IPS-NIHi11 (cell line): ENCODE data around the gene ATP5ME.
A peak's percentile ranks its signal among the peaks of the same experiment; 100 is the strongest.
"Not testable (repeated sequence)": the region's sequence is repeated elsewhere in the genome, so short reads cannot be mapped to it uniquely, and the experiment has no call there.

Experiments used
- DNase-seq: peaks from one replicate; pipeline ENCODE4 v3.0.0; 2012; ENCODE audit warnings: mixed read lengths, low spot score

ATP5ME gene

DNA sequence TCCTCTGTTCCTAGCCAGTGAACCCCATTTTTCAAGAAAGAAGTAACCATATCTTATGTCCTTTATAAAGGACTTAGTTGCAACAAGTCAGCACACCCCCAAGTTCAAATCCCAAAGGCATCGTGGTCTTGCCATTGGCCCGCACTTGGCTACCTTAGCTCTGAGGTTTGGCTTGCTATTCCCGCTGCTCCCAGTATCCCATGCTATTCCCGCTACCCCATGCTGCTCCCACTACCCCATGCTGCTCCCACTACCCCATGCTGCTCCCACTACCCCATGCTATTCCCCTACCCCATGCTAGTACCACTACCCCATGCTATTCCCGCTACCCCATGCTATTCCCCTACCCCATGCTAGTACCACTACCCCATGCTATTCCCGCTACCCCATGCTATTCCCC is 5.9 kb downstream of the ATP5ME start:
- DNase-seq: not testable (repeated sequence)

- no peak for DNase-seq
Observed at GRCh38 chr4:667545-667925, 6.5 kb downstream of the ATP5ME start.

- no peak for DNase-seq
Observed at GRCh38 chr4:666822-667544, 7.1 kb downstream of the ATP5ME start.

DNA sequence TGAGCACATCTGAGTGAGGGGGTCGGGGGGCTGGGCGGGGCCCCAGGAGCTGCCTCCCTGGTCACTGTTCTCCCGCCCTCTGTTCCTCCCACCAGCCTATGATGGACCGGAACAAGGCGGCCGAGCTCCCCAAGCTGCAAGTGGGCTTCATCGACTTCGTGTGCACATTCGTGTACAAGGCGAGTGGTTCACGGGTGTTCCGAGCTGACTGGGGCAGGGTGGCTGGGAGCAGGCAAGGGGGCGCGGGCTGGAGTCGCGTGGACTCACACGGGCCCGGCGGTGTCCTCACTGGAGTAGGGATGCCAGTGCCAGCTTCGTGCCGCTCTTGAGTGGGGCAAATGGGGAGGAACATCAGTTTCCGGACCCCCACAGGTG is 7.7 kb downstream of the ATP5ME start:
- no peak for DNase-seq

- no peak for DNase-seq
Observed at GRCh38 chr4:665751-666435, 8.2 kb downstream of the ATP5ME start.

- DNase-seq: no peak
Observed at GRCh38 chr4:665381-665750, 8.7 kb downstream of the ATP5ME start.

- DNase-seq: no peak
Observed at GRCh38 chr4:664713-665231, 9.3 kb downstream of the ATP5ME start.

- DNase-seq: peak; percentile 96
Observed at GRCh38 chr4:663438-664428, 10.3 kb downstream of the ATP5ME start.

GRCh38 chr4:663046-663437 is 11.0 kb downstream of the ATP5ME start:
- DNase-seq: peak; percentile 38

DNA sequence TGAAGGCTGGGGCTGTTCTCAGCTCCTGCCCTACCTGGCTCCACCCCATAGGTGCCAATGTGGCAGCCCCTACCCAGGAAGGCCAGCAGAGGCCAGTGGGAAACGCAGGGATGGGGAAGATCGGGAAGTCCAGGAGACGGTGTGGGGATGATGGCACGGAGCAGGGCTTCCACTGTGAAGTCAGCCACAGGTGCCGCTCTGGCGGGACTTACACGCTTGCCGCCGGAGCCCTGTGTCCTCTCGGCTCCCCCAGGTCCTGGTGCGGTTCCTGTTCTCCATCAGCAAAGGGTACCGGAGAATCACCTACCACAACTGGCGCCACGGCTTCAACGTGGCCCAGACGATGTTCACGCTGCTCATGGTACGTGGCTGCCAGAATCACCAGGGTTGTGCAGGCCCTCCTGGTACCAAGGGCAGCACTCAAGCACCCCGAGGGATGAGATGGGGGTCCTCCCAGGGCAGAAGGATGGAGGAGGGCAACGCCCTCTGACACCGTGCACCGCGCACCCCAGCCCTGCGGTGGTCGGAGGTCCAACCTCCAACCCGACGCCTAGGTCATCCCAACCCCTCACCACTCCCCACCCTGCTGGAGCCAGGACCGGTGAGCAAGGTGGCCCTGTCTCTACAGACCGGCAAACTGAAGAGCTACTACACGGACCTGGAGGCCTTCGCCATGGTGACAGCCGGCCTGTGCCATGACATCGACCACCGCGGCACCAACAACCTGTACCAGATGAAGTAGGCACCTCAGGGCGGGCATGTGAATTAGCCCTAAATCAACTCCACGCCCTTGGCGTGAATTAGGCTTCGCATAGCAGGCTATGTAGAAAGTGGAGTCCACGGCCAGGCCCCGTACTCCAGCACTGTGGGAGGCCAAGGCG is 12.0 kb downstream of the ATP5ME start:
- DNase-seq: no peak

DNA sequence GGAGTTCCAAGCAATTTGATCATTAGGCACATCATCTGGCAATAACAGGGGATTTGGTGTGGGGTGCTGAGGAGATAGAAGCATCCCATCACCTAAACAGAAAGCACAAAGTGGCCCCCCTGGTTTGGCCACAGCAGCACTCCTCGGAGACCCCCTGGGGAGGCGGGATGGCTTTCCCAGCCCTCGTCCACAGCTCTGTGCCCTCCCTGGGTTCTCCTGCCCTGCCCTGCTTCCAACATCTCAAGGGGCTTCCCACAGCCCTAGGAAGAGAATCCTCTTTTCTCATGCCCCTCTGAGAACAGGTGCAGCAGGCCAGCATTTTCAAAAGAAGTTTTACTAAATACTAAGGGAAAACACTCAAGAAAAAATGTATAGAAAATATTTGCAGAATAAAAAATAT is 12.8 kb downstream of the ATP5ME start:
- DNase-seq: no peak

DNA sequence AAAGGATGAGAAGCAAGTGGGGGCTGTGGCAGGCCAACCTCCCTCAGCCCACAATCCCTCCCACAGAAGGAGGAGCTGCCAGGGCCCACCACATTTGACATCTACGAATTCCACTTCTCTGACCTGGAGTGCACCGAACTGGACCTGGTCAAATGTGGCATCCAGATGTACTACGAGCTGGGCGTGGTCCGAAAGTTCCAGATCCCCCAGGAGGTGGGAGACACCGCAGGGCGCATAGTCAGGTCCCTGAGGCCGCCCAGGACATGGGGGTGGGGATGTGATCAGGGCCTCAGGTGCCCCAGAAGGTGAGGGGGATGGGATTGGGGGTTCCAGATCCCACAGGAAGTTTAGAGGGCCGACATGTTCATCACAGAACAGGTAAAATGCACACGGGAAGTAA is 13.7 kb downstream of the ATP5ME start:
- no peak for DNase-seq

DNA sequence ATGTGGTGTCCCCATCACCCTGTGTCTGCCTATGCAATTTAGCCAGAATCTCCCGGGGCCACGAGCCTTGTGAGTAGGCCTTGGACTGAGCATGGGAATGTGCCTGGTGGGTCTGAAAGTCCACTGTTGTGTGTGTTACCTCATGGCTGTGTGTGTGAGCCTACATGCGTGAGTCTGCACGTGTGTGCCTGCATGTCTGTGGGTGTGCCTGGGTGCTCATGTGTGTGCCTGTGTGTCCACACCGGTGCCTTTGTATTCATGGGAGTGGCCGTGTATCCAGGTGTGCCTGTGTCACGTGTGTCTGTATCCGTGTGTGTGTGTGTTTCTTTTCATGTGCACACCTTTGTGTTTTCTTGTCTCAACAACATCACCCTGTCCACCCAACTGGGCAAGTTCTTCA is 14.2 kb downstream of the ATP5ME start:
- no peak for DNase-seq

DNA sequence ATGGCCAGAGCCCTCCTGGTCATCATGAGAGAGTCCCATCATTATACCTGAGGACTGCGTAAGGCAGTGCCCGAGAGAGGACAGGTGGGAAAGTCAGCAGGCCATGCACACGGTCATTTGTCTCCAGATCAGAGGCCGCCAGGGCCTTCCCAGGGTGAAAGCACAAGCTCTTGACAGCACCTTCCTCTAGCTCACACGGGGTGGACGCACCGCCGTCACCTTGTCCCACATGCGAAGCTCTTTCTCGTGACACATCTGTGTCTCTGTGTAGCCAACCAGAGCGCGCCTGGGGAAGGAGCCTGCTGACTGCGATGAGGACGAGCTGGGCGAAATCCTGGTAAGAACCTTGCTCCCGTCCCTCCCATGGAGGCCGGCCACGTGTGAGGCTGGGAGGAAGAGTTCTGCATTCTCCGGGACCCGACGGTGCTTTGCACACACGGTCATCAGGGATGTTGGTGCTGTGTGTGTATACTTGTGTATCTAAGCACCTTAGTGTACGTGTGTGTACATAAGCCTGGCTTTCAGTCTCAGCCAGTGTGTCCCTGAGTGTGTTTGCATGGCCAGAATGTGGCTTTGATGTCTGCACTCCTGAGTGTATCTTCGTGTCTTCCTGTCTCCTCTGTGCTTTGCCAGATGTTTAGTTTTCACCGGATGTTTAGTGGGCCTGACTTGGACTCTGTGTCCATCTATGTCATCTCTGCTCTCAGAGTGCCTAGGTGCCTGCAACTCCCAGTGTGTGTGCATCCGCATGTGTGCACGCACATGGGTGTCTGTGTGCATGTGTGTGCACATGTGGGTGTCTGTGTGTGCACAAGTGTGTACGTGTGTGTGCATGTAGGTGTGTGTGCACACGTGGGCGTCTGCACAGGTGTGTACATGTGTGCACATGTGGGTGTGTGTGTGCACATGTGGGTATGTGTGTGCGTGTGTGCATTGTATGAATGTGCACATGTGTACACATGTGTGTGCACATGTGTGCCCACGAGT is 15.1 kb downstream of the ATP5ME start:
- DNase-seq: no peak

DNA sequence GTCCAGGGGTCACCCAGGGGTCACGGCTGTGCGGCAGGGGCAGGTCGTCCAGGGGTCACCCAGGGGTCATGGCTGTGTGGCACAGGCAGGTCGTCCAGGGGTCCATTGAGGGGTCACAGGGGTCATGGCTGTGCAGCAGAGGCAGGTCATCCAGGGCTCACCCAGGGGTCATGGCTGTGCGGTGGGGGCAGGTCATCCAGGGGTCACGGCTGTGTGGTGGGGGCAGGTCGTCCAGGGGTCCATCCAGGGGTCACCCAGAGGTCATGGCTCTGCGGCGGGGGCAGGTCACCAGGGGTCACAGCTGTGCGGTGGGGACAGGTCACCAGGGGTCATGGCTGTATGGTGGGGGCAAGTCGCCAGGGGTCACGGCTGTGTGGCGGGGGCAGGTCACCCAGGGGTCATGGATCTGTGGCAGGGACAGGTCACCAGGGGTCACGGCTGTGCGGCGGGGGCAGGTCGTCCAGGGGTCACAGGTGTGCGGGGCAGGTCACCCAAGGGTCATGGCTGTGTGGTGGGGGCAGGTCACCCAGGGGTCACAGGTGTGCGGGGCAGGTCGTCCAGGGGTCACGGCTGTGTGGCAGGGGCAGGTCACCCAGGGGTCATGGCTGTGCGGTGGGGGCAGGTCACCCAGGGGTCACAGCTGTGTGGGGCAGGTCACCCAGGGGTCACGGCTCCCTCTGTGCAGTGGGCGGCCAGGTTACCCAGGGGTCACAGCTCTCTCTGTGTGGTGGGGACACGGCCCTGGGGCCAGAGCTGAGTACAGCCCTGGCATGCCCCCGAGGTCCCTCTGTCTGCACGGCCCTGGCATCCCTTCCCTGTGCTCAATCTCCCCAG is 16.0 kb downstream of the ATP5ME start:
- no peak for DNase-seq

- no peak for DNase-seq
Observed at GRCh38 chr4:657338-657833, 16.7 kb downstream of the ATP5ME start.

- DNase-seq: no peak
Observed at GRCh38 chr4:656436-657337, 17.4 kb downstream of the ATP5ME start.
